OCI-LY7 (cell line): Measurements from ENCODE around the gene ASB7. TPM values are rescaled to one million over a fixed set of nuclear protein-coding genes. Genes with fewer than 3 reads are reported as not detected.

Experiments used
- BruUV-seq: library from RNA; stranded (reverse); fragments of 400-500 nt; replicated peaks from 2 replicates; lab custom pipeline; 2021; lab: Mats Ljungman, UMichigan
- CTCF ChIA-PET: fragments of 300-600 bp; sonication (Branson Sonifier 250); formaldehyde crosslinking; loops from one replicate; lab custom pipeline; 2022; ENCODE audit warnings: antibody characterized with exemption; ENCODE audit not compliant: unreplicated experiment; lab: Charles Lee
- POLR2A ChIA-PET: fragments of 300-600 bp; sonication (Branson Sonifier 250); formaldehyde crosslinking; loops from one replicate; lab custom pipeline; 2022; ENCODE audit warnings: antibody characterized with exemption; lab: Charles Lee
- DNase-seq: peaks from one replicate; pipeline ENCODE4 v3.0.0-alpha.2; 2015; ENCODE audit warnings: low spot score
- H2AFZ ChIP-seq: fragments of 200-600 bp; sonication (generic), shearing (Covaris generic); 2 replicates; pipeline ENCODE4 v1.6.1; 2014; ENCODE audit warnings: mild to moderate bottlenecking, antibody characterized with exemption, low read length, moderate library complexity
- H3K27ac ChIP-seq: fragments of 200-600 bp; sonication (generic); 2 replicates; pipeline ENCODE4 v1.5.1; 2014; ENCODE audit warnings: mixed run types, low read depth, mild to moderate bottlenecking, moderate library complexity, low read length, inconsistent platforms; ENCODE audit not compliant: poor library complexity, severe bottlenecking
- H3K36me3 ChIP-seq: fragments of 200-600 bp; sonication (generic); 2 replicates; pipeline ENCODE4 v1.6.1; 2014; ENCODE audit warnings: mild to moderate bottlenecking, antibody characterized with exemption, low read length, moderate library complexity, mixed read lengths; ENCODE audit not compliant: insufficient read depth
- H3K4me1 ChIP-seq: fragments of 200-600 bp; sonication (generic); 2 replicates; pipeline ENCODE4 v1.5.1; 2014; ENCODE audit warnings: mild to moderate bottlenecking, low read length; ENCODE audit not compliant: insufficient read depth, poor library complexity, severe bottlenecking
- H3K4me2 ChIP-seq: fragments of 200-600 bp; sonication (generic); 2 replicates; pipeline ENCODE4 v1.6.1; 2014; ENCODE audit warnings: mild to moderate bottlenecking, low read length
- H3K4me3 ChIP-seq: fragments of 200-600 bp; sonication (generic); 2 replicates; pipeline ENCODE4 v1.5.1; 2014; ENCODE audit warnings: mild to moderate bottlenecking, low read depth, low read length; ENCODE audit not compliant: poor library complexity, severe bottlenecking
- H3K79me2 ChIP-seq: fragments of 200-600 bp; sonication (generic); 2 replicates; pipeline ENCODE4 v1.6.1; 2016; ENCODE audit warnings: low read depth, mild to moderate bottlenecking, low read length, moderate library complexity, mixed read lengths; ENCODE audit not compliant: insufficient read depth
- H3K9me2 ChIP-seq: fragments of 200-600 bp; sonication (generic); 2 replicates; pipeline ENCODE4 v1.6.1; 2016; ENCODE audit warnings: mild to moderate bottlenecking, low read length, mixed read lengths; ENCODE audit not compliant: insufficient read depth
- H3K9me3 ChIP-seq: fragments of 200-600 bp; sonication (generic); 2 replicates; pipeline ENCODE4 v1.6.1; 2014; ENCODE audit warnings: mild to moderate bottlenecking, mixed run types, low read length, mixed read lengths
- H4K20me1 ChIP-seq: fragments of 200-600 bp; sonication (generic); 2 replicates; pipeline ENCODE4 v1.6.1; 2014; ENCODE audit warnings: mild to moderate bottlenecking, antibody characterized with exemption, low read length, moderate library complexity, mixed read lengths; ENCODE audit not compliant: insufficient read depth
- EZH2phosphoT487 ChIP-seq: fragments of 200-600 bp; sonication (generic); IDR thresholded peaks from 2 replicates; pipeline ENCODE4 v1.6.1; 2018; ENCODE audit warnings: low read depth, borderline replicate concordance, mild to moderate bottlenecking, mixed run types, antibody characterized with exemption, low read length, moderate library complexity, mixed read lengths
- intact Hi-C: fragments of 100-400 bp; cut with micrococcal nuclease; formaldehyde crosslinking; loops from one replicate; pipeline ENCODE4 v1.10.0; 2022; ENCODE audit not compliant: unreplicated experiment
- total RNA-seq, 2 experiments: library from RNA; depleted of rRNA in 1 of 2; stranded (reverse); fragments of >200 nt in 1 of 2; shearing (Covaris generic) in 1 of 2; gene quantifications; 2 replicates each; pipeline ENCODE4 v1.2.3, GENCODE V29; 2014 to 2022
- TF ChIP-seq, protein P1 (sequence below): fragments of 200-600 bp; sonication (generic); conservative IDR thresholded peaks from 2 replicates; pipeline ENCODE4 v1.5.1; 2014; ENCODE audit warnings: mild to moderate bottlenecking, antibody characterized with exemption, low read length, moderate library complexity, mixed read lengths

The ASB7 gene
- total RNA-seq, 2 experiments from 2014 or later: 10.9 to 15.2 TPM

DNA sequence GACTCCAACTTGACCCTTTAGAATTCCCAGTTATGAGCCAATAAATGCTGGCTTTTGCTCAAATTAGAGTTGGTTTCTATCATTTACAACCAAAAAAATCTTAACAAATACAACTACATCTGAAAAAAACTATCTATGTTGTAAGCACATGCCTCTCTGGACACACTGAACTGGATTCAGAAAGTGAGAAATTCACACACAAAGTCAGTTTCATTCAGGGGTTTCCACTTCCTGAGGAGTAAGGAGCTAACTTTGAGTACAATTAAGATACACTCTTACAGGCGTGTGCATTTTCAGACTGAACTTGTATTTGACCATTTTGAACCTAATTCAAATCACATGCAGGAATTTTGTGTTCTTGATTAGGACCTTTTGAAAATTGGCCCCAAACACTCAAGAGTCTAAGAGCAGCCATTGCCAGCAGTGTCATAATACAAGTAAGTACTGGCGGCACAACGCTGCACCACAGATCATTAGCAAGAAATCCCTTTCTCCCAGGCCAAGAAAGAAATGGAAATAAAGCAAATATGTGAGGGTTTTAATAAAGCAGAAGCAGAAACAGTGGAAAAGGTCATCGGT lies 31.6 kb upstream of the ASB7 start:
- Histone ChIP-seq H3K4me2 (no peak overlapping the region), H3K27ac (no peak overlapping the region), H3K79me2 (no peaks in the 10 kb centered on the region), H2AFZ (no peak overlapping the region), H3K9me2 (no peaks in the 10 kb centered on the region), H3K4me1 (no peaks in the 10 kb centered on the region), H3K4me3 (no peak overlapping the region), H3K36me3 (peaks cover 54% of the 10 kb centered on the region), H4K20me1 (no peaks in the 10 kb centered on the region), H3K9me3 (no peaks in the 10 kb centered on the region)
- no peak for DNase-seq
- no TSS peak for BruUV-seq
- POLR2A ChIA-PET: no interaction called here
- TF ChIP-seq, protein P1, sequence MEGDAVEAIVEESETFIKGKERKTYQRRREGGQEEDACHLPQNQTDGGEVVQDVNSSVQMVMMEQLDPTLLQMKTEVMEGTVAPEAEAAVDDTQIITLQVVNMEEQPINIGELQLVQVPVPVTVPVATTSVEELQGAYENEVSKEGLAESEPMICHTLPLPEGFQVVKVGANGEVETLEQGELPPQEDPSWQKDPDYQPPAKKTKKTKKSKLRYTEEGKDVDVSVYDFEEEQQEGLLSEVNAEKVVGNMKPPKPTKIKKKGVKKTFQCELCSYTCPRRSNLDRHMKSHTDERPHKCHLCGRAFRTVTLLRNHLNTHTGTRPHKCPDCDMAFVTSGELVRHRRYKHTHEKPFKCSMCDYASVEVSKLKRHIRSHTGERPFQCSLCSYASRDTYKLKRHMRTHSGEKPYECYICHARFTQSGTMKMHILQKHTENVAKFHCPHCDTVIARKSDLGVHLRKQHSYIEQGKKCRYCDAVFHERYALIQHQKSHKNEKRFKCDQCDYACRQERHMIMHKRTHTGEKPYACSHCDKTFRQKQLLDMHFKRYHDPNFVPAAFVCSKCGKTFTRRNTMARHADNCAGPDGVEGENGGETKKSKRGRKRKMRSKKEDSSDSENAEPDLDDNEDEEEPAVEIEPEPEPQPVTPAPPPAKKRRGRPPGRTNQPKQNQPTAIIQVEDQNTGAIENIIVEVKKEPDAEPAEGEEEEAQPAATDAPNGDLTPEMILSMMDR: no peak
- TF ChIP-seq EZH2phosphoT487: no peak
- intact Hi-C loops: loop anchor here (5.0 kb wide), 1 partner anchor 124 kb away; no protein-coding TSS in a partner anchor
- CTCF ChIA-PET: no interaction called here

- Histone ChIP-seq H3K4me3 (no peak overlapping the region), H3K4me1 (no peaks in the 10 kb centered on the region), H3K79me2 (no peaks in the 10 kb centered on the region), H2AFZ (no peak overlapping the region), H3K27ac (no peak overlapping the region), H3K9me2 (no peaks in the 10 kb centered on the region), H3K4me2 (no peak overlapping the region), H3K9me3 (no peaks in the 10 kb centered on the region), H4K20me1 (no peaks in the 10 kb centered on the region), H3K36me3 (peaks cover 54% of the 10 kb centered on the region)
- CTCF ChIA-PET: no interaction called here
- TF ChIP-seq, protein P1: no peak
- TF ChIP-seq EZH2phosphoT487: no peak
- POLR2A ChIA-PET: interaction anchor here (0.9 kb wide), 1 partner anchor 233 kb away, joined by 3 read pairs; no protein-coding TSS in a partner anchor
- no TSS peak for BruUV-seq
- DNase-seq: no peak
- intact Hi-C loops: loop anchor here (2.0 to 5.0 kb wide), 2 partner anchors 124 to 229 kb away; no protein-coding TSS in a partner anchor
These were observed 30.7 kb upstream of the ASB7 start for GRCh38 chr15:100571592-100572167.
